HEK293 (cell line): Measurements from ENCODE around the gene TPCN2.

ENCODE experiments used
- BCL11A ChIP-seq: fragments of 450-650 bp; formaldehyde crosslinking; IDR thresholded peaks from 2 replicates; pipeline ENCODE4 v1.5.1; 2016; ENCODE audit warnings: low read depth, missing biosample characterization, missing genetic modification characterization
- CTCF ChIP-seq: fragments of 450-650 bp; formaldehyde crosslinking; IDR thresholded peaks from 2 replicates; pipeline ENCODE4 v1.5.1; 2016; ENCODE audit warnings: missing biosample characterization, missing genetic modification characterization
- ZNF48 ChIP-seq: fragments of 450-650 bp; formaldehyde crosslinking; IDR thresholded peaks from 2 replicates; pipeline ENCODE4 v1.5.1; 2016; ENCODE audit warnings: missing biosample characterization, missing genetic modification characterization
- ZNF521 ChIP-seq: fragments of 450-650 bp; formaldehyde crosslinking; IDR thresholded peaks from 2 replicates; pipeline ENCODE4 v1.5.1; 2017; ENCODE audit warnings: missing biosample characterization, mild to moderate bottlenecking, missing genetic modification characterization

GRCh38 chr11:69085490-69086095 is 36.9 kb downstream of the TPCN2 start:
- no peak for TF ChIP-seq ZNF48
- TF ChIP-seq CTCF (tag by site-specific recombination), result no peak
- TF ChIP-seq BCL11A (tag by site-specific recombination), result no peak
- TF ChIP-seq ZNF521 (tag by site-specific recombination), result no peak
